Heart left ventricle (tissue), 13 donors: ENCODE measurements around the gene TMEM82.

Experiments
- CTCF ChIP-seq, 12 donors: fragments of 200-600 bp; sonication (generic) in 4 of 12; IDR thresholded peaks; one replicate each; pipeline versions ENCODE4 v1.5.0 to v1.8.0; 2018 to 2022; ENCODE audit warnings: antibody characterized with exemption in 12 of 12, mild to moderate bottlenecking in 5 of 12
- POLR2A ChIP-seq, 2 donors: fragments of 450-650 bp; IDR thresholded peaks; one replicate each; pipeline ENCODE4 v1.6.1; 2017; ENCODE audit warnings: antibody characterized with exemption in 2 of 2, mild to moderate bottlenecking in 2 of 2, moderate library complexity in 2 of 2
- donor health status: ischemic (EF 13 %, LVEDD 7.1; RV severe dilation, severe dysfunction).
- donor health status: DM: no; HTN: yes; CAD: no.
- donor health status: DM: no; HTN: no; CAD: no.
- donor health status: ischemic (EF 25% LVEDD 6.9; RV normal size, moderate dysfunction).
- donor health status: ischemic (EF 25% LVEDD 5.7; RV mildly dilated, moderate dysfunction).
- donor health status: ischemic (EF 35%, LVEDD 5.7; RV mildly dilated, moderate dysfunction).
- donor health status: nonischemic (EF 11% LVEDD 7.7; RV severe dilation, severe dysfunction).
- donor health status: DM: yes; HTN: yes; CAD: no.
- donor health status: PGD.
- donor health status: ischemic (EF 29% LVEDD 5.4; RV normal size, mild dysfunction).
- donor health status: nonischemic (EF 23%, LVEDD 6.1; RV moderate dilation, normal function).

GRCh38 chr1:15749399-15750291, 7.3 kb downstream of the TMEM82 start:
- TF ChIP-seq CTCF (IDR thresholded peaks at IDR 0.05): no peak
- no peak for TF ChIP-seq POLR2A (IDR thresholded peaks at IDR 0.05)
